ENCODE measurements around the gene ARL2BP. TPM values are rescaled to one million over a fixed set of nuclear protein-coding genes. Genes with fewer than 3 reads are reported as not detected.

Gene ARL2BP
- total and polyA plus RNA-seq, 2 of the 4 experiments (the other 2 are of a cell fraction), result 46.9 to 73.7 TPM

GRCh38 chr16:57255686-57256415 lies 10.8 kb downstream of the ARL2BP start:
- ChIA-PET POLR2A (ENCODE audit: unreplicated experiment) (no interaction called here), CTCF (no interaction called here)
- Histone ChIP-seq H3K27me3 (ENCODE audit: control insufficient read depth, insufficient read depth, low read length) (no peaks in the 10 kb centered on the region), H3K9ac (ENCODE audit: low read depth, low read length) (no peak overlapping the region), H3K4me3 (ENCODE audit: insufficient read depth, low read depth, low read length) (no peak overlapping the region), H3K4ac (ENCODE audit: low read depth, low read length) (no peak overlapping the region), H3K4me1 (ENCODE audit: control insufficient read depth, insufficient read depth, low read length) (peaks cover 7% of the 10 kb centered on the region; the same call in 1 of the 2 replicates), H2BK15ac (ENCODE audit: low read depth, low read length) (no peak overlapping the region), H2AFZ (replicated peaks; ENCODE audit: low read length, poor library complexity) (no peak overlapping the region), H4K5ac (ENCODE audit: low read depth, low read length) (no peak overlapping the region), H4K8ac (ENCODE audit: low read depth in 2 of 2, low read length in 2 of 2) (no peak overlapping the region), H3K18ac (ENCODE audit: low read depth, low read length) (no peak overlapping the region), H3K4me2 (ENCODE audit: low read depth, low read length) (no peak overlapping the region), H3K79me1 (ENCODE audit: low read depth in 1 of 2, low read length in 2 of 2) (no peaks in the 10 kb centered on the region; a peak in 1 of 4 replicates), H3K27ac (ENCODE audit: insufficient read depth, low read length) (no peak overlapping the region), H3K56ac (ENCODE audit: extremely low read depth, insufficient read depth, low read length) (no peak overlapping the region), H3K14ac (replicated peaks; ENCODE audit: low read depth, low read length) (no peak overlapping the region), H4K20me1 (ENCODE audit: insufficient read depth, low read length) (no peaks in the 10 kb centered on the region; the same call in 1 of the 2 replicates), H2BK20ac (ENCODE audit: low read depth, low read length) (no peak overlapping the region), H3K9me3 (ENCODE audit: control insufficient read depth, insufficient read depth, low read length) (no peaks in the 10 kb centered on the region), H2AK9ac (replicated peaks; ENCODE audit: low read depth, low read length, poor library complexity) (no peak overlapping the region), H3K9me1 (ENCODE audit: insufficient read depth, low read length) (0 out of 2 replicates have a peak, but pooled peaks cover 4% of the 10 kb centered on the region), H3K36me3 (ENCODE audit: control insufficient read depth, insufficient read depth, low read length) (peaks cover 27% of the 10 kb centered on the region), H2AK5ac (ENCODE audit: low read depth, low read length) (no peak overlapping the region), H2BK120ac (ENCODE audit: low read depth, low read length) (no peak overlapping the region), H4K91ac (ENCODE audit: insufficient read depth, low read depth, low read length) (no peak overlapping the region), H2BK5ac (ENCODE audit: low read depth, low read length, poor library complexity, severe bottlenecking) (no peak overlapping the region), H3K23ac (ENCODE audit: low read depth, low read length) (no peak overlapping the region)
- in situ Hi-C loops (cut with MboI; ENCODE audit: low sequenced_read_pairs), result no loop called here
- TF ChIP-seq BHLHE40 (IDR thresholded peaks at IDR 0.05; ENCODE audit: low read depth, low read length) (no peak), SMC3 (IDR thresholded peaks at IDR 0.05; ENCODE audit: low read depth, low read length) (no peak), FOS (IDR thresholded peaks at IDR 0.05; ENCODE audit: low read depth, low read length) (no peak), RCOR1 (IDR thresholded peaks at IDR 0.05; ENCODE audit: insufficient replicate concordance, low read length) (no peak), USF2 (IDR thresholded peaks at IDR 0.05; ENCODE audit: low read depth, low read length) (no peak), RAD21 (IDR thresholded peaks at IDR 0.05; ENCODE audit: low read length) (no peak), MXI1 (IDR thresholded peaks at IDR 0.05; ENCODE audit: borderline replicate concordance, low read depth, low read length) (no peak), POLR2A (IDR thresholded peaks at IDR 0.05; ENCODE audit: low read depth, low read length) (no peak), CHD1 (IDR thresholded peaks at IDR 0.05; ENCODE audit: low read depth, low read length) (no peak), CEBPB (IDR thresholded peaks at IDR 0.05; ENCODE audit: low read depth, low read length) (no peak), NFE2L2 (IDR thresholded peaks at IDR 0.05; ENCODE audit: low read depth, low read length) (no peak), MAFK (IDR thresholded peaks at IDR 0.05; ENCODE audit: low read depth, low read length) (no peak), CTCF (conservative IDR thresholded peaks at IDR 0.05; ENCODE audit: low read depth, low read length) (no peak), RFX5 (IDR thresholded peaks at IDR 0.05; ENCODE audit: low read depth, low read length) (no peak), ELK1 (IDR thresholded peaks at IDR 0.05; ENCODE audit: borderline replicate concordance, low read depth, low read length) (no peak), MAZ (IDR thresholded peaks at IDR 0.05; ENCODE audit: borderline replicate concordance, low read depth, low read length) (no peak)
- intact Hi-C loops (cut with micrococcal nuclease), result no loop called here
- DNase-seq (no peak), ATAC-seq (ENCODE audit: low read depth) (no peak)
- BruUV-seq (replicated peaks), result no TSS peak
- no CpG with 5 or more reads among the region's 10 CpGs for WGBS, 2 experiments (ENCODE audit: extremely low coverage in 2 of 2, insufficient read length in 1 of 2)
- dilution Hi-C loops (cut with HindIII; ENCODE audit: low sequenced_read_pairs, unreplicated experiment), result no loop called here
